Measurements from ENCODE around the gene KRTAP5-9. TPM values are rescaled to one million over a fixed set of nuclear protein-coding genes. Genes with fewer than 3 reads are reported as not detected.
"Not testable (repeated sequence)": the region's sequence is repeated elsewhere in the genome, so short reads cannot be mapped to it uniquely, and the experiment has no call there.

KRTAP5-9 gene
- polyA plus RNA-seq, 1 donor (not counting 4 experiments of a cell fraction or from before 2014, with no cell fraction given): 0.05 TPM

GRCh38 chr11:71582309-71582895 lies 34.2 kb downstream of the KRTAP5-9 start, which contains the start of gene KRTAP5-11:
KRTAP5-11 (minus strand) TSS chr11:71582875; CDS start chr11:71582837, 38 bp downstream.
- H3K9ac ChIP-seq (ENCODE audit: control insufficient read depth, extremely low read depth, insufficient read depth, low read length): no peak within 1 kb of the TSS
- DNase-seq (ENCODE audit: low read depth, low spot score) (no peak), FAIRE-seq (no peak)
- H3K9me3 ChIP-seq (ENCODE audit: control insufficient read depth, low read depth, low read length): no peaks in the 10 kb centered on the region
- H3K4me1 ChIP-seq (ENCODE audit: control insufficient read depth, extremely low read depth, insufficient read depth, low read length): no peaks in the 10 kb centered on the region
- peaks cover 5% of the 10 kb centered on the region for H3K27me3 ChIP-seq (ENCODE audit: control insufficient read depth, extremely low read depth, insufficient read depth, low read length)
- dilution Hi-C loops (cut with MboI; ENCODE audit: extremely low pct_ligation_motif_present, low sequenced_read_pairs): no loop called here
- no peak within 1 kb of the TSS for H3K4me3 ChIP-seq (ENCODE audit: control insufficient read depth in 2 of 3, extremely low read depth in 1 of 3, insufficient read depth in 2 of 3, low read depth in 1 of 3, low read length in 3 of 3)
- H3K36me3 ChIP-seq (ENCODE audit: control insufficient read depth in 2 of 2, extremely low read depth in 1 of 2, insufficient read depth in 2 of 2, low read length in 2 of 2): no peaks in the 10 kb centered on the region
- H4K20me1 ChIP-seq (ENCODE audit: control insufficient read depth, extremely low read depth, insufficient read depth, low read length): no peaks in the 10 kb centered on the region
- no peaks in the 10 kb centered on the region for H3K9me1 ChIP-seq (ENCODE audit: control insufficient read depth, extremely low read depth, insufficient read depth, low read length)
- H3K4me2 ChIP-seq (ENCODE audit: control insufficient read depth, extremely low read depth, insufficient read depth, low read depth, low read length): no peak within 1 kb of the TSS
- TF ChIP-seq, protein P1, sequence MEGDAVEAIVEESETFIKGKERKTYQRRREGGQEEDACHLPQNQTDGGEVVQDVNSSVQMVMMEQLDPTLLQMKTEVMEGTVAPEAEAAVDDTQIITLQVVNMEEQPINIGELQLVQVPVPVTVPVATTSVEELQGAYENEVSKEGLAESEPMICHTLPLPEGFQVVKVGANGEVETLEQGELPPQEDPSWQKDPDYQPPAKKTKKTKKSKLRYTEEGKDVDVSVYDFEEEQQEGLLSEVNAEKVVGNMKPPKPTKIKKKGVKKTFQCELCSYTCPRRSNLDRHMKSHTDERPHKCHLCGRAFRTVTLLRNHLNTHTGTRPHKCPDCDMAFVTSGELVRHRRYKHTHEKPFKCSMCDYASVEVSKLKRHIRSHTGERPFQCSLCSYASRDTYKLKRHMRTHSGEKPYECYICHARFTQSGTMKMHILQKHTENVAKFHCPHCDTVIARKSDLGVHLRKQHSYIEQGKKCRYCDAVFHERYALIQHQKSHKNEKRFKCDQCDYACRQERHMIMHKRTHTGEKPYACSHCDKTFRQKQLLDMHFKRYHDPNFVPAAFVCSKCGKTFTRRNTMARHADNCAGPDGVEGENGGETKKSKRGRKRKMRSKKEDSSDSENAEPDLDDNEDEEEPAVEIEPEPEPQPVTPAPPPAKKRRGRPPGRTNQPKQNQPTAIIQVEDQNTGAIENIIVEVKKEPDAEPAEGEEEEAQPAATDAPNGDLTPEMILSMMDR (optimal IDR thresholded peaks at IDR 0.05 in 1 of 3, IDR thresholded peaks at IDR 0.05 in 1 of 3, conservative IDR thresholded peaks at IDR 0.05 in 1 of 3; ENCODE audit: extremely low read depth in 1 of 3, insufficient read depth in 2 of 3, low read length in 3 of 3): no peak
- no peak for TF ChIP-seq EZH2 (IDR thresholded peaks at IDR 0.05; ENCODE audit: low read length)
- no peak within 1 kb of the TSS for H2AFZ ChIP-seq (ENCODE audit: control insufficient read depth, low read length)
- H3K79me2 ChIP-seq (ENCODE audit: control insufficient read depth, insufficient read depth, low read length): no peaks in the 10 kb centered on the region
- H3K27ac ChIP-seq (ENCODE audit: control insufficient read depth, insufficient read depth, low read length): no peak within 1 kb of the TSS

GRCh38 chr11:71582969-71583368 lies 34.7 kb downstream of the KRTAP5-9 start:
- H3K4me2 ChIP-seq (ENCODE audit: control insufficient read depth, extremely low read depth, insufficient read depth, low read depth, low read length); H3K36me3 ChIP-seq (ENCODE audit: control insufficient read depth in 2 of 2, extremely low read depth in 1 of 2, insufficient read depth in 2 of 2, low read length in 2 of 2); dilution Hi-C loops (cut with MboI; ENCODE audit: extremely low pct_ligation_motif_present, low sequenced_read_pairs); H3K27me3 ChIP-seq (ENCODE audit: control insufficient read depth, extremely low read depth, insufficient read depth, low read length); H3K4me1 ChIP-seq (ENCODE audit: control insufficient read depth, extremely low read depth, insufficient read depth, low read length); DNase-seq (ENCODE audit: low read depth, low spot score); H3K9me3 ChIP-seq (ENCODE audit: control insufficient read depth, low read depth, low read length); H4K20me1 ChIP-seq (ENCODE audit: control insufficient read depth, extremely low read depth, insufficient read depth, low read length); H3K27ac ChIP-seq (ENCODE audit: control insufficient read depth, insufficient read depth, low read length); H3K9me1 ChIP-seq (ENCODE audit: control insufficient read depth, extremely low read depth, insufficient read depth, low read length); H3K4me3 ChIP-seq (ENCODE audit: control insufficient read depth in 2 of 3, extremely low read depth in 1 of 3, insufficient read depth in 2 of 3, low read depth in 1 of 3, low read length in 3 of 3); H3K9ac ChIP-seq (ENCODE audit: control insufficient read depth, extremely low read depth, insufficient read depth, low read length); FAIRE-seq; H2AFZ ChIP-seq (ENCODE audit: control insufficient read depth, low read length); H3K79me2 ChIP-seq (ENCODE audit: control insufficient read depth, insufficient read depth, low read length): not testable (repeated sequence)

DNA sequence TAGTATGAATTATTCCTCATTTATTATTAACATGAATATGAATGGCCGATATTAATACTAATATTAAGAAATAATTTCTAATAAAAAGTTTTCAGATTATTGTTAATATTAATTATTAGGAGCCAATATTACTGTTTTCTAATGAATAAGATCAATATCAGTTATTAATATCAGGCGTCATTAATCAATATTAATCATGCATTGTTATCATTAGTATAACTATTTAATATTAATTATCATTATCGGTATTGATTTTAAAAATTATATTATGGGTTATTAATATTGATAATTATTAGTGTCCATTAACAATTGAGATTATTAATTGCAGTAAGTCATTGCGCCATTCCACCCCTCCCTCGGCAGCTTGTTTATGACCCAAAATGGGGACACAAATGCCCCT lies 37.5 kb downstream of the KRTAP5-9 start:
- H3K36me3 ChIP-seq (ENCODE audit: control insufficient read depth in 2 of 2, extremely low read depth in 1 of 2, insufficient read depth in 2 of 2, low read length in 2 of 2); DNase-seq (ENCODE audit: low read depth, low spot score); H3K4me1 ChIP-seq (ENCODE audit: control insufficient read depth, extremely low read depth, insufficient read depth, low read length); H3K9ac ChIP-seq (ENCODE audit: control insufficient read depth, extremely low read depth, insufficient read depth, low read length); H3K79me2 ChIP-seq (ENCODE audit: control insufficient read depth, insufficient read depth, low read length); H3K27me3 ChIP-seq (ENCODE audit: control insufficient read depth, extremely low read depth, insufficient read depth, low read length); H3K4me2 ChIP-seq (ENCODE audit: control insufficient read depth, extremely low read depth, insufficient read depth, low read depth, low read length); H3K9me3 ChIP-seq (ENCODE audit: control insufficient read depth, low read depth, low read length); H2AFZ ChIP-seq (ENCODE audit: control insufficient read depth, low read length); H3K27ac ChIP-seq (ENCODE audit: control insufficient read depth, insufficient read depth, low read length); FAIRE-seq; H4K20me1 ChIP-seq (ENCODE audit: control insufficient read depth, extremely low read depth, insufficient read depth, low read length); H3K9me1 ChIP-seq (ENCODE audit: control insufficient read depth, extremely low read depth, insufficient read depth, low read length); dilution Hi-C loops (cut with MboI; ENCODE audit: extremely low pct_ligation_motif_present, low sequenced_read_pairs); H3K4me3 ChIP-seq (ENCODE audit: control insufficient read depth in 2 of 3, extremely low read depth in 1 of 3, insufficient read depth in 2 of 3, low read depth in 1 of 3, low read length in 3 of 3): not testable (repeated sequence)

DNA sequence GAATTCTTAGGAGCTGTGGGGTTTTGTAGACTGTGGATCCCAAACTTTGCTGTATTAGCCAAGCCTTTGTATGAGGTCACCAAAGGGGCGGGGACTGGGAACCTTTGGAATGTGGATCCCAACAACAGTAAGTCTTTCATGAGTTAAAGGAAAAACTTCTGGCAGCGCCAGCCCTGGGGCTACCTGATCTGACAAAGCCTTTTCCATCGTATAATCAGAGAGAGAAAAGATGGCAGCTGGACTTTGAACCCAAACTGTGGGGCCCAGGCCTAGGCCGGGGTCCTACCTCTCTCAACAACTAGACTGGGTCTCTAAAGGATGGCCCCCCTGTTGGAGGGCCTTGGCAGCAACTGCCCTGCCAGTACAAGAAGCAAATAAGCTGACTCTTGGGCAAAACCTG lies 40.1 kb downstream of the KRTAP5-9 start:
- H3K4me1 ChIP-seq (ENCODE audit: control insufficient read depth, extremely low read depth, insufficient read depth, low read length); H4K20me1 ChIP-seq (ENCODE audit: control insufficient read depth, extremely low read depth, insufficient read depth, low read length); dilution Hi-C loops (cut with MboI; ENCODE audit: extremely low pct_ligation_motif_present, low sequenced_read_pairs); FAIRE-seq; H3K9me1 ChIP-seq (ENCODE audit: control insufficient read depth, extremely low read depth, insufficient read depth, low read length); DNase-seq (ENCODE audit: low read depth, low spot score); H3K4me3 ChIP-seq (ENCODE audit: control insufficient read depth in 2 of 3, extremely low read depth in 1 of 3, insufficient read depth in 2 of 3, low read depth in 1 of 3, low read length in 3 of 3); H3K9ac ChIP-seq (ENCODE audit: control insufficient read depth, extremely low read depth, insufficient read depth, low read length); H3K27ac ChIP-seq (ENCODE audit: control insufficient read depth, insufficient read depth, low read length); H3K36me3 ChIP-seq (ENCODE audit: control insufficient read depth in 2 of 2, extremely low read depth in 1 of 2, insufficient read depth in 2 of 2, low read length in 2 of 2); H3K79me2 ChIP-seq (ENCODE audit: control insufficient read depth, insufficient read depth, low read length); H3K9me3 ChIP-seq (ENCODE audit: control insufficient read depth, low read depth, low read length); H2AFZ ChIP-seq (ENCODE audit: control insufficient read depth, low read length); H3K4me2 ChIP-seq (ENCODE audit: control insufficient read depth, extremely low read depth, insufficient read depth, low read depth, low read length); H3K27me3 ChIP-seq (ENCODE audit: control insufficient read depth, extremely low read depth, insufficient read depth, low read length): not testable (repeated sequence)

Measured in keratinocyte (primary cell).